Psoas muscle (tissue), 8 donors: ENCODE results near the gene KCNQ5. TPM values are rescaled to one million over a fixed set of nuclear protein-coding genes. Genes with fewer than 3 reads are reported as not detected.
A peak's percentile ranks its signal among the peaks of the same experiment; 100 is the strongest.

Experiments used
- ATAC-seq, 4 donors: fragments of 200-7000 bp; cut with Tn5 transposase; one replicate each; pipeline ENCODE4 v1.9.1; 2020; ENCODE audit warnings: moderate library complexity in 3 of 4, mild to moderate bottlenecking in 2 of 4
- DNase-seq, 2 donors: peaks; one replicate each; pipeline ENCODE4 v3.0.0-alpha.2; 2020
- H3K27ac ChIP-seq: fragments of 200-600 bp; one replicate; pipeline ENCODE4 v1.8.0; 2022
- H3K27me3 ChIP-seq, 3 donors: fragments of 200-600 bp in 1 of 3; one replicate each; pipeline versions ENCODE4 v1.6.1 to v1.8.0; 2013 to 2022; ENCODE audit warnings: low read length in 2 of 3, mild to moderate bottlenecking in 2 of 3, moderate library complexity in 1 of 3; ENCODE audit not compliant: insufficient read depth in 3 of 3
- H3K36me3 ChIP-seq, 2 donors: fragments of 200-600 bp in 1 of 2; one replicate each; pipeline versions ENCODE4 v1.6.1 to v1.8.0; 2013 to 2022; ENCODE audit warnings: low read depth in 1 of 2, mild to moderate bottlenecking in 1 of 2, moderate library complexity in 1 of 2; ENCODE audit not compliant: insufficient read depth in 1 of 2
- H3K4me1 ChIP-seq: fragments of 200-600 bp; one replicate; pipeline ENCODE4 v1.8.0; 2022
- H3K4me3 ChIP-seq: fragments of 200-600 bp; one replicate; pipeline ENCODE4 v1.8.0; 2022; ENCODE audit warnings: mild to moderate bottlenecking
- H3K9me3 ChIP-seq: fragments of 200-600 bp; one replicate; pipeline ENCODE4 v1.8.0; 2022
- WGBS, 3 donors: extraction: QIAGEN DNeasy Blood & Tissue Kit; methylation state at CpG; one replicate each; pipeline versions ENCODE4 v1.1.6 to v1.1.7; 2013; 5-methylcytosine and 5-hydroxymethylcytosine counted together
- intact Hi-C, 2 donors: fragments of 100-400 bp; cut with DNase I; formaldehyde crosslinking; loops; one replicate each; pipeline versions ENCODE4 v1.11.0 to v1.14.2; 2022
- polyA plus RNA-seq, 3 donors: library from polyadenylated mRNA; stranded (reverse); fragments of 200-250 nt; gene quantifications; one replicate each; pipeline ENCODE4 v1.2.3, GENCODE V29; 2013
- total RNA-seq, 4 donors: library from RNA; stranded (reverse); fragmentation: NEBNext Ultra II Directional in 2 of 4; extraction: Animal tissue kit (Norgen Biotek cat#: 25700) in 2 of 4; gene quantifications; one replicate each; pipeline versions ENCODE4 v1.2.1 to v1.2.4, GENCODE V29; 2021 to 2023
- TF ChIP-seq, protein P1 (sequence below): fragments of 200-600 bp; IDR thresholded peaks from one replicate; pipeline ENCODE4 v1.8.0; 2022; ENCODE audit warnings: antibody characterized with exemption
- donor health status: healthy with polysubstance abuse.
- donor health status: DM: no; HTN: no; CAD: no; lungs with moderate emphysema.
- donor health status: Bipolar disorder and iron deficiency.
- donor health status: healthy.
- donor health status: DM: yes; HTN: yes; CAD: no.
- donor health status: DM: no; HTN: no; CAD: no.
- donor health status: DM: no; HTN: no; CAD: no.
- donor health status: DM: yes; HTN: yes; CAD: no.

KCNQ5 gene
- total and polyA plus RNA-seq, 7 donors: 4.4 to 90.7 (median 25.7) TPM

DNA sequence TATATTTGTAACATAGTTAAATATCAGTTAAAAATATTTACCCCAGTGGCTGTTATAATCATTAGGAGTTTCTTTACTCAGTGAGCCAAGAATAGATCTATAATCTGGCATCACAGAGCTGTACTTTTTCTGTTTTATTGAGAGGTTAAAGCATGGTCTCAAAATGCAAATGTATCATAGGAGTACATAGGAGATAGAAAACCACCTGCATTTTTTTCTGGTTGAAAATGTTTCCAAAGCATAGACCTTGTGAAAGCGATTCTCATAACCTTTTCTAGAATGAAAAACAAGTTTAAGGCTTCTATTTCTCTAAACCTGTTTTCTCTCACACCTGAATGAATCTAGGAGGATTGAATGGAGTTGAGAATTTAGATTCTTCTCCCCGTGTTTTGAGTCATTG lies 14.4 kb downstream of the KCNQ5 start:
- intact Hi-C loops: no loop called here
- TF ChIP-seq, protein P1, sequence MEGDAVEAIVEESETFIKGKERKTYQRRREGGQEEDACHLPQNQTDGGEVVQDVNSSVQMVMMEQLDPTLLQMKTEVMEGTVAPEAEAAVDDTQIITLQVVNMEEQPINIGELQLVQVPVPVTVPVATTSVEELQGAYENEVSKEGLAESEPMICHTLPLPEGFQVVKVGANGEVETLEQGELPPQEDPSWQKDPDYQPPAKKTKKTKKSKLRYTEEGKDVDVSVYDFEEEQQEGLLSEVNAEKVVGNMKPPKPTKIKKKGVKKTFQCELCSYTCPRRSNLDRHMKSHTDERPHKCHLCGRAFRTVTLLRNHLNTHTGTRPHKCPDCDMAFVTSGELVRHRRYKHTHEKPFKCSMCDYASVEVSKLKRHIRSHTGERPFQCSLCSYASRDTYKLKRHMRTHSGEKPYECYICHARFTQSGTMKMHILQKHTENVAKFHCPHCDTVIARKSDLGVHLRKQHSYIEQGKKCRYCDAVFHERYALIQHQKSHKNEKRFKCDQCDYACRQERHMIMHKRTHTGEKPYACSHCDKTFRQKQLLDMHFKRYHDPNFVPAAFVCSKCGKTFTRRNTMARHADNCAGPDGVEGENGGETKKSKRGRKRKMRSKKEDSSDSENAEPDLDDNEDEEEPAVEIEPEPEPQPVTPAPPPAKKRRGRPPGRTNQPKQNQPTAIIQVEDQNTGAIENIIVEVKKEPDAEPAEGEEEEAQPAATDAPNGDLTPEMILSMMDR: no peak
- no peaks in the 10 kb centered on the region for H3K36me3 ChIP-seq
- no peak overlapping the region for H3K4me3 ChIP-seq
- no peaks in the 10 kb centered on the region for H3K9me3 ChIP-seq
- 77 to 81% (median 79%) methylated on average over 2 of the region's 2 CpGs for WGBS, 3 donors
- no peak overlapping the region for H3K27ac ChIP-seq
- DNase-seq (no peak), ATAC-seq (no peak)
- no peaks in the 10 kb centered on the region for H3K27me3 ChIP-seq
- H3K4me1 ChIP-seq: peaks cover 41% of the 10 kb centered on the region

DNA sequence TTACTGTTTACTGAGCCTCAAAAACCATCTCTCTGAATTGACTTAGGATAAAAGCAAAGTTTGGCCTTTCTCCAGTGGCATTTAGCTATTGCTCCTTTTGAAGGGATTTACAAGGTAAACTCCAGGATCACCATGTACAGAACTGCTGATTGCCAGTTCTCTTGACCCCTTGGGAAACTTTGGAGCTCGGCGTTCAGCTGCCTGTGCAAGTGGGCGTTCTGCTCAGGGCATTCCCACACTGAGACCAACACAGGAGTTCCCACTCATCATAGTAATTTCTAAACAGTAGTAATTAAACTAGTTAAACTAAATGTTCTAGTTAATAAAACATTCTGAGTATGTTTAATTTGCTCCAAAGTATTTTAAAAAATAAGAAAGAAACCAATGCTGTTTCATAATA lies 14.9 kb downstream of the KCNQ5 start:
- Histone ChIP-seq H3K4me3 (no peak overlapping the region), H3K4me1 (peaks cover 44% of the 10 kb centered on the region), H3K9me3 (no peaks in the 10 kb centered on the region), H3K36me3 (no peaks in the 10 kb centered on the region), H3K27me3 (no peaks in the 10 kb centered on the region), H3K27ac (no peak overlapping the region)
- WGBS, 3 donors: 50 to 79% (median 67%) methylated on average over 3 of the region's 3 CpGs
- DNase-seq (no peak), ATAC-seq (peak in 1 of 4 donors; percentile 50)
- intact Hi-C loops: no loop called here
- TF ChIP-seq, protein P1: no peak

DNA sequence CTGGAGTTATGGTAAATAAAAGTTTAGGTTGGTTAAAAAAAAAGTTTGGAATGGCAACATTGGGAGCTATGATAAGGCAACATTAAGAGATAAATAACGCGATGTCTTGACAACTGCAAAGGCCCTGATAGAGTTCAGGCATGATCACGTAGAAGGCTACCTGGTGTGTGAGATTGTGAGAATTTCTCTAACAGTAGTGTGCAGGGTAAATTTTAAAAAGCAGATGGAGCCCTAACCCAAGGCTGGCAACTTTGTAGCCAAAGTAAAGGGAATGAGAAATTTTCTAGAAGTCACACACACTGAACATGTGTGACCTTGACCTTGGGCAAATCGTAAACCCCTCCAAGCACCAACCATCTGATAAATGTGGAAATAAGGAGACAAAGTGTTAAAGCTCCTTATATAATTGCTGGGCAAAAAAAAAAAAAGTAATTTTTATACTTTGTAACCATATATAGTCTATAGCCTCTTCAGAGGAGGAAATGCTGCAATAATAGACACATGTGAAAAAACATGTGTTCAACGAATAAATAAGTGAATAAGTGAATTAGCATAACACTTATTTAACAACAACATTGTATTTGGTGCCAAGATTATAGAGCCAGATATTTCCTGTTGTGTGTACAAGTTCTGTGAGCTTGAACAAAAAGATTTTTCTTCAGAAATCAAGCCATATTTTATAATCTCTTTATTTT lies 18.2 kb downstream of the KCNQ5 start:
- DNase-seq (no peak), ATAC-seq (peak in 2 of 4 donors; percentile 13 to 36)
- Histone ChIP-seq H3K4me3 (no peak overlapping the region), H3K9me3 (no peaks in the 10 kb centered on the region), H3K36me3 (no peaks in the 10 kb centered on the region), H3K4me1 (peaks cover 31% of the 10 kb centered on the region), H3K27ac (no peak overlapping the region), H3K27me3 (no peaks in the 10 kb centered on the region)
- 74 to 80% (median 79%) methylated on average over 5 of the region's 5 CpGs for WGBS, 3 donors
- TF ChIP-seq, protein P1: no peak
- intact Hi-C loops: loop anchor here in 1 of 2 donors (2.0 kb wide), 1 partner anchor 23 kb away; no protein-coding TSS in a partner anchor

DNA sequence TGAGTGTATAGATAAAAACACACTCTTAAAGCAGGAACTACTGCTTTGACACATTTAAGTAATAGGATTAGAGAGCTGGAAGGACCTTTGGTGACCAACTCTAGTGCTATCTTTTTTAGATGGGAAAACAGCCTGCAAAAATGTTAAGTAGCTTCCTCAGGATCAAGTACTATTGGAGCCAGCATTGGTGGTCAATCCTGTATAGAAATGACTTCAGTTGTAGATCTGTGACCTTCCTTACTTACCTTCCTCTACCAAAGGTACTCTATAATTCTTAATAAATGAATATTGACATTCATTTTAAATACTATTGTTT lies 18.7 kb downstream of the KCNQ5 start:
- intact Hi-C loops: loop anchor here in 1 of 2 donors (2.0 kb wide), 1 partner anchor 22 kb away; no protein-coding TSS in a partner anchor
- peaks cover 29% of the 10 kb centered on the region for H3K4me1 ChIP-seq
- DNase-seq: no peak
- no peak overlapping the region for H3K27ac ChIP-seq
- H3K9me3 ChIP-seq: no peaks in the 10 kb centered on the region
- no peaks in the 10 kb centered on the region for H3K27me3 ChIP-seq
- TF ChIP-seq, protein P1: no peak
- H3K4me3 ChIP-seq: no peak overlapping the region
- no peaks in the 10 kb centered on the region for H3K36me3 ChIP-seq
- ATAC-seq: no peak

DNA sequence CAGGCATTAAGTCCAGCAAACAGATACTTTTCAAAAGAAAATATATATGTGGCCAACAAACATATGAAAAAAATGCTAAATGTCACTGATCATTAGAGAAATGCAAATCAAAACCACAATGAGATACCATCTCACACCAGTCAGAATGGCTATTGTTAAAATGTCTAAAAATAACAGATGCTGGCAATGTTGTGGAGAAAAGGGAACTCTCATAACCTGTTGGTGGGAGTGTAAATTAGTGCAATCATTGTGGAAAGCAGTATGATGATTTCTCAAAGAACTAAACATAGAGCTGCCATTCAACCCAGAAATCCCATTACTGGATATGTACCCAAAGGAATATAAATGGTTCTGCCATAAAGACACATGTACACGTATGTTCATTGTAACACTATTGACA lies 20.6 kb downstream of the KCNQ5 start:
- no peaks in the 10 kb centered on the region for H3K36me3 ChIP-seq
- H3K4me3 ChIP-seq: no peak overlapping the region
- no peaks in the 10 kb centered on the region for H3K9me3 ChIP-seq
- intact Hi-C loops: no loop called here
- H3K27me3 ChIP-seq: no peaks in the 10 kb centered on the region
- H3K4me1 ChIP-seq: peaks cover 20% of the 10 kb centered on the region
- 96 to 97% (median 97%) methylated on average over 1 of the region's 1 CpG for WGBS, 3 donors
- no peak overlapping the region for H3K27ac ChIP-seq
- ATAC-seq (no peak), DNase-seq (no peak)
- TF ChIP-seq, protein P1: no peak
